Peyer's patch (tissue), 4 donors: Measurements from ENCODE around the gene CTBP2. TPM values are rescaled to one million over a fixed set of nuclear protein-coding genes. Genes with fewer than 3 reads are reported as not detected.

Source experiments
- DNase-seq, 3 donors: peaks; one replicate each; pipeline ENCODE4 v3.0.0-alpha.2; 2017 to 2019
- H3K27ac ChIP-seq, 4 donors: fragments of 200-600 bp; sonication (generic); one replicate each; pipeline ENCODE4 v1.5.1; 2016 to 2019
- H3K27me3 ChIP-seq, 2 donors: fragments of 200-600 bp; sonication (generic); one replicate each; pipeline ENCODE4 v1.5.1; 2019
- H3K36me3 ChIP-seq, 3 donors: fragments of 200-600 bp; sonication (generic); one replicate each; pipeline ENCODE4 v1.5.1; 2016 to 2019
- H3K4me1 ChIP-seq, 4 donors: fragments of 200-600 bp; sonication (generic); one replicate each; pipeline ENCODE4 v1.5.1; 2016 to 2019
- H3K4me3 ChIP-seq, 4 donors: fragments of 200-600 bp; sonication (generic); 1 replicate in 3 of 4; 2 replicates in 1 of 4; pipeline ENCODE4 v1.5.1; 2016 to 2019; ENCODE audit warnings: mild to moderate bottlenecking in 1 of 4
- H3K9me3 ChIP-seq, 4 donors: fragments of 200-600 bp; sonication (generic); one replicate each; pipeline ENCODE4 v1.5.1; 2016 to 2019; ENCODE audit warnings: mild to moderate bottlenecking in 1 of 4
- CTCF ChIP-seq, 6 experiments: fragments of 450-650 bp in 4 of 6; fragments of 200-600 bp in 2 of 6; sonication (generic) in 1 of 6; IDR thresholded peaks; one replicate each; pipeline ENCODE4 v1.5.1; 2017 to 2019; ENCODE audit warnings: antibody characterized with exemption in 6 of 6, mild to moderate bottlenecking in 3 of 6, moderate library complexity in 1 of 6
- POLR2A ChIP-seq, 2 donors: fragments of 450-650 bp; IDR thresholded peaks; one replicate each; pipeline ENCODE4 v1.5.1; 2017; ENCODE audit warnings: antibody characterized with exemption in 2 of 2, mild to moderate bottlenecking in 2 of 2, moderate library complexity in 2 of 2
- total RNA-seq, 4 donors: library from RNA; depleted of rRNA; stranded (reverse); fragments of >200 nt; gene quantifications; one replicate each; pipeline ENCODE4 v1.1.0, GENCODE V29; 2016

Gene CTBP2
- total RNA-seq, 4 donors from 2014 or later = 53.6 to 83.8 (median 64.7) TPM

- H3K27ac ChIP-seq = no peak overlapping the region
- TF ChIP-seq CTCF (IDR thresholded peaks at IDR 0.05) = no peak
- TF ChIP-seq POLR2A (IDR thresholded peaks at IDR 0.05) = no peak
- no peaks in the 10 kb centered on the region for H3K9me3 ChIP-seq
- no peaks in the 10 kb centered on the region for H3K36me3 ChIP-seq
- no peak for DNase-seq
- H3K27me3 ChIP-seq = no peaks in the 10 kb centered on the region
- no peak overlapping the region for H3K4me3 ChIP-seq
- H3K4me1 ChIP-seq = peaks cover 0 to 53% (median 9%) of the 10 kb centered on the region in 4 donors
Measured at GRCh38 chr10:125052146-125052545, 108.2 kb downstream of the CTBP2 start.

- no peaks in the 10 kb centered on the region for H3K9me3 ChIP-seq
- H3K36me3 ChIP-seq = no peaks in the 10 kb centered on the region
- TF ChIP-seq POLR2A (IDR thresholded peaks at IDR 0.05) = no peak
- TF ChIP-seq CTCF (IDR thresholded peaks at IDR 0.05) = no peak
- no peak overlapping the region for H3K4me3 ChIP-seq
- DNase-seq = no peak
- no peaks in the 10 kb centered on the region for H3K27me3 ChIP-seq
- H3K27ac ChIP-seq = no peak overlapping the region
- peaks cover 0 to 46% (median 2%) of the 10 kb centered on the region in 4 donors for H3K4me1 ChIP-seq
Measured at GRCh38 chr10:125050383-125050782, 110.0 kb downstream of the CTBP2 start.

- TF ChIP-seq POLR2A (IDR thresholded peaks at IDR 0.05) (no peak), CTCF (IDR thresholded peaks at IDR 0.05) (no peak)
- no peaks in the 10 kb centered on the region for H3K27me3 ChIP-seq
- H3K27ac ChIP-seq = peak overlapping the region in 1 of 4 donors; percentile 25
- DNase-seq = no peak
- H3K4me3 ChIP-seq = no peak overlapping the region
- H3K4me1 ChIP-seq = peaks cover 0 to 42% (median 3%) of the 10 kb centered on the region in 4 donors
- no peaks in the 10 kb centered on the region for H3K36me3 ChIP-seq
- H3K9me3 ChIP-seq = no peaks in the 10 kb centered on the region
Measured at GRCh38 chr10:125049216-125049881, 111.0 kb downstream of the CTBP2 start.

- Histone ChIP-seq H3K9me3 (no peaks in the 10 kb centered on the region), H3K27ac (peak overlapping the region in 2 of 4 donors; percentile 6 to 22), H3K4me1 (peaks cover 0 to 45% (median 3%) of the 10 kb centered on the region in 4 donors), H3K36me3 (no peaks in the 10 kb centered on the region), H3K4me3 (no peak overlapping the region), H3K27me3 (no peaks in the 10 kb centered on the region)
- TF ChIP-seq POLR2A (IDR thresholded peaks at IDR 0.05) = no peak
- peak; percentile 46 to 96 (median 86) for TF ChIP-seq CTCF (IDR thresholded peaks at IDR 0.05)
- peak; percentile 45 to 91 (median 88) for DNase-seq
Measured at GRCh38 chr10:125048094-125048864, 112.1 kb downstream of the CTBP2 start.

- no peak for TF ChIP-seq CTCF (IDR thresholded peaks at IDR 0.05)
- TF ChIP-seq POLR2A (IDR thresholded peaks at IDR 0.05) = no peak
- no peaks in the 10 kb centered on the region for H3K27me3 ChIP-seq
- no peak for DNase-seq
- no peak overlapping the region for H3K27ac ChIP-seq
- H3K36me3 ChIP-seq = no peaks in the 10 kb centered on the region
- H3K9me3 ChIP-seq = no peaks in the 10 kb centered on the region
- H3K4me3 ChIP-seq = no peak overlapping the region
- H3K4me1 ChIP-seq = peaks cover 0 to 49% (median 3%) of the 10 kb centered on the region in 4 donors
Measured at GRCh38 chr10:125043841-125044658, 116.3 kb downstream of the CTBP2 start.
